Heart left ventricle (tissue), 13 donors: ENCODE results near the gene NFYA.

Experiments
- CTCF ChIP-seq, 12 donors: fragments of 200-600 bp; sonication (generic) in 4 of 12; IDR thresholded peaks; one replicate each; pipeline versions ENCODE4 v1.5.0 to v1.8.0; 2018 to 2022; ENCODE audit warnings: antibody characterized with exemption in 12 of 12, mild to moderate bottlenecking in 5 of 12
- POLR2A ChIP-seq, 2 donors: fragments of 450-650 bp; IDR thresholded peaks; one replicate each; pipeline ENCODE4 v1.6.1; 2017; ENCODE audit warnings: antibody characterized with exemption in 2 of 2, mild to moderate bottlenecking in 2 of 2, moderate library complexity in 2 of 2
- donor health status: ischemic (EF 13 %, LVEDD 7.1; RV severe dilation, severe dysfunction).
- donor health status: DM: no; HTN: yes; CAD: no.
- donor health status: DM: no; HTN: no; CAD: no.
- donor health status: ischemic (EF 25% LVEDD 6.9; RV normal size, moderate dysfunction).
- donor health status: ischemic (EF 25% LVEDD 5.7; RV mildly dilated, moderate dysfunction).
- donor health status: ischemic (EF 35%, LVEDD 5.7; RV mildly dilated, moderate dysfunction).
- donor health status: nonischemic (EF 11% LVEDD 7.7; RV severe dilation, severe dysfunction).
- donor health status: DM: yes; HTN: yes; CAD: no.
- donor health status: PGD.
- donor health status: ischemic (EF 29% LVEDD 5.4; RV normal size, mild dysfunction).
- donor health status: nonischemic (EF 23%, LVEDD 6.1; RV moderate dilation, normal function).

GRCh38 chr6:41147917-41148316, 75.1 kb downstream of the NFYA start:
- TF ChIP-seq CTCF (IDR thresholded peaks at IDR 0.05): no peak
- TF ChIP-seq POLR2A (IDR thresholded peaks at IDR 0.05): no peak
